C4-2B (cell line): ENCODE data around the gene RNF123.

Experiments used
- CTCF ChIP-seq: fragments of 450-650 bp; conservative IDR thresholded peaks from 2 replicates; pipeline ENCODE4 v1.5.1; 2017; ENCODE audit warnings: mild to moderate bottlenecking
- ZFX ChIP-seq: fragments of 450-650 bp; IDR thresholded peaks from 2 replicates; pipeline ENCODE4 v1.6.1; 2017

- TF ChIP-seq CTCF (no peak), ZFX (no peak)
Observed at GRCh38 chr3:49665822-49666519, 23.4 kb upstream of the RNF123 start.
